ENCODE results near the gene NUP93.

NUP93 gene

DNA sequence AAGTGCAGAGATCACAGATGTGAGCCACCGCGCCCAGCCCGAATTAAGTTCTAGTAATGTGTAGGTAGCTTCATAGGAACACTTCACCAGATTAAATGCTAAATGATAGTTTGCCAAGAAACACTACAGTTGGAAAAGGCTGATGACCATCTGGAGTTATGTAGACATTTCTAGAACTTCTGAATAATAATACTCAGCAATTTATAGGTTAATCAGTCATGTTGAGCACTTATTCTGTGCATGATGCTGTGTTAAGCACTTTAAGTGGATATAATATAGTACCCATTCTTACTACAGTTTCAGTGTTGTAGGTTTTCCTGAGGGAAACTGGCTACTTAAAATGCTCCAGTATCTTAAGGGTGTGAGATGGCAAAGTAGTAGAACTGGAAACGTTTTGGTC is 45.2 kb downstream of the NUP93 start:
- Histone ChIP-seq H3K36me3 (ENCODE audit: insufficient read depth, low read length) (0 out of 2 replicates have a peak, but pooled peaks cover 5% of the 10 kb centered on the region), H3K79me2 (ENCODE audit: insufficient read depth, low read length) (peaks cover 78% of the 10 kb centered on the region)

DNA sequence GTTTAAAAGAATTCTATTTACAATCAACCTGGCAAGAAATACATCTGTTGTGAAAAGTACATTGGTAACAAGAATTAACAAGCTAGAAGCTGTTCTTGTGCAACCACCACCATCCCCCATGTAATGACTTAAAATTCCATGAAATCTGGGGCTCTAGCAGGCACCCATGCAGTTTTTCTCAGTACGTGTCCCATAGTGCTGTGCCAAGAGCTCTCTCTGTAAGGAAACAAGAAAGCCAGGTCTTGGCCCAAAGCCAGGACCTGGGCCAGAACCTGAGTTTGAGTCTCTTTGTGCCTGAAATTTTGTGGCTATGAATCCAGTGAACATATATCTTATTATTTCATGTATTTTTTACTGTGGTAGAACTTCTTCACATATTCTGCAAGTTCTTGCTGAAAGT is 46.6 kb downstream of the NUP93 start:
- no peak overlapping the region for H2AFZ ChIP-seq (ENCODE audit: low read depth, low read length)
- no peak for TF ChIP-seq CTCF (IDR thresholded peaks at IDR 0.05; ENCODE audit: borderline replicate concordance, extremely low read depth, low read length, poor library complexity, severe bottlenecking)
- TF ChIP-seq EZH2 (IDR thresholded peaks at IDR 0.05; ENCODE audit: borderline replicate concordance, low read depth, low read length, severe bottlenecking): no peak
- no peak overlapping the region for H3K9ac ChIP-seq (ENCODE audit: low read depth, low read length)
- H3K4me2 ChIP-seq (ENCODE audit: insufficient read depth, low read length): no peak overlapping the region
- H3K4me1 ChIP-seq (ENCODE audit: insufficient read depth, low read length): peaks cover 55% of the 10 kb centered on the region
- ATAC-seq (ENCODE audit: insufficient read depth, low read depth): no peak
- H3K27me3 ChIP-seq (ENCODE audit: insufficient read depth, low read length, poor library complexity): no peaks in the 10 kb centered on the region
- no peak overlapping the region for H3K27ac ChIP-seq (ENCODE audit: low read length)
- no peak for DNase-seq
- no peak overlapping the region for H3K4me3 ChIP-seq (ENCODE audit: low read depth in 1 of 2, low read length in 2 of 2)
- 0 out of 2 replicates have a peak, but pooled peaks cover 5% of the 10 kb centered on the region for H3K36me3 ChIP-seq (ENCODE audit: insufficient read depth, low read length)
- H4K20me1 ChIP-seq (ENCODE audit: insufficient read depth, low read length): peaks cover 32% of the 10 kb centered on the region; the same call in 1 of the 2 replicates
- no peaks in the 10 kb centered on the region for H3K9me3 ChIP-seq (ENCODE audit: insufficient read depth, low read length, severe bottlenecking)
- peaks cover 74% of the 10 kb centered on the region for H3K79me2 ChIP-seq (ENCODE audit: insufficient read depth, low read length)

More for the DNA sequence above, 45.2 kb downstream of the NUP93 start:
- TF ChIP-seq CTCF (IDR thresholded peaks at IDR 0.05; ENCODE audit: borderline replicate concordance, extremely low read depth, low read length, poor library complexity, severe bottlenecking) (no peak), EZH2 (IDR thresholded peaks at IDR 0.05; ENCODE audit: borderline replicate concordance, low read depth, low read length, severe bottlenecking) (no peak)
- no peak overlapping the region for H3K4me2 ChIP-seq (ENCODE audit: insufficient read depth, low read length)
- peaks cover 53% of the 10 kb centered on the region for H3K4me1 ChIP-seq (ENCODE audit: insufficient read depth, low read length)
- H3K9ac ChIP-seq (ENCODE audit: low read depth, low read length): no peak overlapping the region
- H3K27ac ChIP-seq (ENCODE audit: low read length): no peak overlapping the region
- H3K9me3 ChIP-seq (ENCODE audit: insufficient read depth, low read length, severe bottlenecking): no peaks in the 10 kb centered on the region
- no peak for ATAC-seq (ENCODE audit: insufficient read depth, low read depth)
- H2AFZ ChIP-seq (ENCODE audit: low read depth, low read length): no peak overlapping the region
- H3K4me3 ChIP-seq (ENCODE audit: low read depth in 1 of 2, low read length in 2 of 2): no peak overlapping the region
- H3K27me3 ChIP-seq (ENCODE audit: insufficient read depth, low read length, poor library complexity): no peaks in the 10 kb centered on the region
- H4K20me1 ChIP-seq (ENCODE audit: insufficient read depth, low read length): peaks cover 25% of the 10 kb centered on the region; the same call in 1 of the 2 replicates
- DNase-seq: no peak

GRCh38 chr16:56777001-56777400 is 47.1 kb downstream of the NUP93 start:
- ATAC-seq (ENCODE audit: insufficient read depth, low read depth): no peak
- H3K4me3 ChIP-seq (ENCODE audit: low read depth in 1 of 2, low read length in 2 of 2): no peak overlapping the region
- H4K20me1 ChIP-seq (ENCODE audit: insufficient read depth, low read length): peaks cover 37% of the 10 kb centered on the region; the same call in 1 of the 2 replicates
- no peak overlapping the region for H2AFZ ChIP-seq (ENCODE audit: low read depth, low read length)
- 0 out of 2 replicates have a peak, but pooled peaks cover 5% of the 10 kb centered on the region for H3K36me3 ChIP-seq (ENCODE audit: insufficient read depth, low read length)
- no peak for TF ChIP-seq EZH2 (IDR thresholded peaks at IDR 0.05; ENCODE audit: borderline replicate concordance, low read depth, low read length, severe bottlenecking)
- TF ChIP-seq CTCF (IDR thresholded peaks at IDR 0.05; ENCODE audit: borderline replicate concordance, extremely low read depth, low read length, poor library complexity, severe bottlenecking): no peak
- H3K79me2 ChIP-seq (ENCODE audit: insufficient read depth, low read length): peaks cover 75% of the 10 kb centered on the region
- no peak for DNase-seq
- H3K9me3 ChIP-seq (ENCODE audit: insufficient read depth, low read length, severe bottlenecking): no peaks in the 10 kb centered on the region
- H3K4me1 ChIP-seq (ENCODE audit: insufficient read depth, low read length): peaks cover 54% of the 10 kb centered on the region
- H3K27me3 ChIP-seq (ENCODE audit: insufficient read depth, low read length, poor library complexity): no peaks in the 10 kb centered on the region
- no peak overlapping the region for H3K4me2 ChIP-seq (ENCODE audit: insufficient read depth, low read length)
- no peak overlapping the region for H3K9ac ChIP-seq (ENCODE audit: low read depth, low read length)
- no peak overlapping the region for H3K27ac ChIP-seq (ENCODE audit: low read length)

All from DND-41 (cell line).